GM19438 (cell line): ENCODE data around the gene SRGAP2B.
"Not testable (repeated sequence)": the region's sequence is repeated elsewhere in the genome, so short reads cannot be mapped to it uniquely, and the experiment has no call there.

Experiments
- ATAC-seq: cut with Tn5 transposase; IDR thresholded peaks from one replicate; pipeline ENCODE4 v1.9.1; 2021; ENCODE audit warnings: low read depth; ENCODE audit not compliant: unreplicated experiment

Gene SRGAP2B

GRCh38 chr1:145095284-145096057, at the start of gene SRGAP2B, which contains the start of gene FAM72D:
TSS of gene SRGAP2B (minus strand) at chr1:145095328. CDS start at chr1:145092901, 2,427 bp downstream.
TSS of gene FAM72D (plus strand) at chr1:145095974. CDS start at chr1:145096848, 874 bp downstream.
- ATAC-seq, result peak; percentile 74

GRCh38 chr1:145144264-145144913, 49.3 kb upstream of the SRGAP2B start:
- not testable (repeated sequence) for ATAC-seq

- ATAC-seq, result not testable (repeated sequence)
Observed at GRCh38 chr1:145140549-145140948, 45.4 kb upstream of the SRGAP2B start.

GRCh38 chr1:145134476-145134875, 39.3 kb upstream of the SRGAP2B start:
- not testable (repeated sequence) for ATAC-seq

- not testable (repeated sequence) for ATAC-seq
Observed at GRCh38 chr1:145128697-145129469, 33.8 kb upstream of the SRGAP2B start.

- ATAC-seq, result not testable (repeated sequence)
Observed at GRCh38 chr1:145127144-145127543, 32.0 kb upstream of the SRGAP2B start.

- not testable (repeated sequence) for ATAC-seq
Observed at GRCh38 chr1:145125112-145125511, 30.0 kb upstream of the SRGAP2B start.

- ATAC-seq, result not testable (repeated sequence)
Observed at GRCh38 chr1:145123992-145124641, 29.0 kb upstream of the SRGAP2B start.

- ATAC-seq, result not testable (repeated sequence)
Observed at GRCh38 chr1:145123062-145123395, 27.9 kb upstream of the SRGAP2B start.

GRCh38 chr1:145122344-145123061, 27.4 kb upstream of the SRGAP2B start:
- not testable (repeated sequence) for ATAC-seq

- ATAC-seq, result not testable (repeated sequence)
Observed at GRCh38 chr1:145119842-145120241, 24.7 kb upstream of the SRGAP2B start.

GRCh38 chr1:145115587-145116493, 20.7 kb upstream of the SRGAP2B start:
- ATAC-seq, result not testable (repeated sequence)

- not testable (repeated sequence) for ATAC-seq
Observed at GRCh38 chr1:145114560-145115057, 19.5 kb upstream of the SRGAP2B start.

- ATAC-seq, result not testable (repeated sequence)
Observed at GRCh38 chr1:145112703-145113102, 17.6 kb upstream of the SRGAP2B start.

GRCh38 chr1:145111674-145112073, 16.5 kb upstream of the SRGAP2B start:
- ATAC-seq, result not testable (repeated sequence)

- not testable (repeated sequence) for ATAC-seq
Observed at GRCh38 chr1:145103294-145103693, 8.2 kb upstream of the SRGAP2B start.

- ATAC-seq, result not testable (repeated sequence)
Observed at GRCh38 chr1:145101725-145102124, 6.6 kb upstream of the SRGAP2B start.

GRCh38 chr1:145094655-145095211, 395 bp downstream of the SRGAP2B start:
- peak; percentile 8 for ATAC-seq
